Measurements from ENCODE around the gene HAO1. TPM values are rescaled to one million over a fixed set of nuclear protein-coding genes. Genes with fewer than 3 reads are reported as not detected.

Gene HAO1
- total RNA-seq, 2 experiments from 2014 or later, result not detected

DNA sequence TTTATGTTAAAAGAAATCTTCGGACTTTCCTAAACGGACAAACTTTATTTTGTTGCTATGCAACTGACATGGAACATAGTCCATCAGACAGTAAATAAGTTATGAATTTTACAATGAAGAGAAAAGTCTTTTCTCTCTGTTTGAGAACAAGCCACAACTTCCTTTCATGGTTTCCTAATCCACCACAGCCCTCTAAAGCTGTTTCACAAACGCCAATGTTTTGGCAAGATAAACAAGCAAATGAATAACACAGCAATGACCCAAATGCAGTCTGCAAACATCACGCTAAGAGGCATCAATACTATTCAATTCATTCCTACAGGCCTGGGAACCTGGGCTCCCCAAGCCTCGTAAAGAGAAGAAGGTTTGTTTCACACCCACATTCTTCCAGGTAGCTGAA lies 60.4 kb downstream of the HAO1 start:
- no peak for ATAC-seq
- CTCF ChIA-PET, result interaction anchor here (0.6 kb wide), 1 partner anchor 294 kb away, joined by 3 read pairs; no protein-coding TSS in a partner anchor
- no peak overlapping the region for H3K27ac Mint-ChIP-seq
- no peak for DNase-seq
- H3K9me3 Mint-ChIP-seq, result no peaks in the 10 kb centered on the region
- TF ChIP-seq CTCF (IDR thresholded peaks at IDR 0.05), result no peak
- H3K27me3 Mint-ChIP-seq, result peaks cover 6% of the 10 kb centered on the region
- intact Hi-C loops (cut with micrococcal nuclease), result no loop called here
- no peaks in the 10 kb centered on the region for H3K4me1 Mint-ChIP-seq (ENCODE audit: low read depth)
- H3K36me3 Mint-ChIP-seq (ENCODE audit: low read depth), result no peaks in the 10 kb centered on the region
- POLR2A ChIA-PET, result interaction anchor here (0.7 kb wide), 1 partner anchor 105 kb away, joined by 3 read pairs; no protein-coding TSS in a partner anchor
- no peak overlapping the region for H3K4me3 Mint-ChIP-seq

GRCh38 chr20:7868108-7868507 lies 72.2 kb downstream of the HAO1 start:
- no peak for TF ChIP-seq CTCF (IDR thresholded peaks at IDR 0.05)
- H3K27ac Mint-ChIP-seq, result no peak overlapping the region
- ChIA-PET POLR2A (no interaction called here), CTCF (no interaction called here)
- ATAC-seq, result no peak
- no peaks in the 10 kb centered on the region for H3K9me3 Mint-ChIP-seq
- no peak overlapping the region for H3K4me3 Mint-ChIP-seq
- no peaks in the 10 kb centered on the region for H3K27me3 Mint-ChIP-seq
- no peak for DNase-seq
- no peaks in the 10 kb centered on the region for H3K4me1 Mint-ChIP-seq (ENCODE audit: low read depth)
- intact Hi-C loops (cut with micrococcal nuclease), result no loop called here
- H3K36me3 Mint-ChIP-seq (ENCODE audit: low read depth), result no peaks in the 10 kb centered on the region

- no peaks in the 10 kb centered on the region for H3K9me3 Mint-ChIP-seq
- H3K27me3 Mint-ChIP-seq, result peaks cover 2% of the 10 kb centered on the region
- intact Hi-C loops (cut with micrococcal nuclease), result no loop called here
- no peak overlapping the region for H3K27ac Mint-ChIP-seq
- no peaks in the 10 kb centered on the region for H3K4me1 Mint-ChIP-seq (ENCODE audit: low read depth)
- ATAC-seq, result no peak
- no peak overlapping the region for H3K4me3 Mint-ChIP-seq
- no peaks in the 10 kb centered on the region for H3K36me3 Mint-ChIP-seq (ENCODE audit: low read depth)
- ChIA-PET CTCF (interaction anchor here (0.7 kb wide), 1 partner anchor 71 kb away, joined by 3 read pairs; no protein-coding TSS in a partner anchor), POLR2A (no interaction called here)
- DNase-seq, result no peak
- TF ChIP-seq CTCF (IDR thresholded peaks at IDR 0.05), result no peak
Measured at GRCh38 chr20:7866285-7866684, 74.0 kb downstream of the HAO1 start.

- peak; percentile 41 for TF ChIP-seq CTCF (IDR thresholded peaks at IDR 0.05)
- CTCF ChIA-PET, result interaction anchor here (0.7 to 0.8 kb wide), 5 partner anchors 8 to 1147 kb away, joined by 3 read pairs; no protein-coding TSS in a partner anchor
- POLR2A ChIA-PET, result no interaction called here
- Mint-ChIP-seq H3K4me3 (no peak overlapping the region), H3K9me3 (no peaks in the 10 kb centered on the region), H3K36me3 (ENCODE audit: low read depth) (no peaks in the 10 kb centered on the region), H3K27ac (no peak overlapping the region), H3K4me1 (ENCODE audit: low read depth) (no peaks in the 10 kb centered on the region), H3K27me3 (peaks cover 2% of the 10 kb centered on the region)
- intact Hi-C loops (cut with micrococcal nuclease), result loop anchor here (10.0 kb wide), 1 partner anchor 1095 kb away; the partner anchor contains the start of gene BMP2
- ATAC-seq (no peak), DNase-seq (peak; percentile 12)
Measured at GRCh38 chr20:7859356-7859802, 80.9 kb downstream of the HAO1 start.

GRCh38 chr20:7858734-7859250 lies 81.5 kb downstream of the HAO1 start:
- intact Hi-C loops (cut with micrococcal nuclease), result loop anchor here (10.0 kb wide), 1 partner anchor 1094 kb away; the partner anchor contains the start of gene BMP2
- CTCF ChIA-PET, result interaction anchor here (0.7 kb wide), 1 partner anchor 9 kb away, joined by 3 read pairs; no protein-coding TSS in a partner anchor
- Mint-ChIP-seq H3K36me3 (ENCODE audit: low read depth) (no peaks in the 10 kb centered on the region), H3K9me3 (no peaks in the 10 kb centered on the region), H3K27me3 (peaks cover 4% of the 10 kb centered on the region), H3K4me1 (ENCODE audit: low read depth) (no peaks in the 10 kb centered on the region), H3K27ac (no peak overlapping the region), H3K4me3 (no peak overlapping the region)
- no peak for DNase-seq
- POLR2A ChIA-PET, result no interaction called here
- no peak for TF ChIP-seq CTCF (IDR thresholded peaks at IDR 0.05)
- no peak for ATAC-seq
